GM19351 (cell line): Measurements from ENCODE around the gene VPS72.

Source experiments
- ATAC-seq: cut with Tn5 transposase; IDR thresholded peaks from one replicate; pipeline ENCODE4 v1.9.1; 2021; ENCODE audit warnings: mild to moderate bottlenecking, moderate library complexity; ENCODE audit not compliant: unreplicated experiment

Gene VPS72

GRCh38 chr1:151146072-151146411 is 44.0 kb downstream of the VPS72 start:
- ATAC-seq: peak; percentile 19

GRCh38 chr1:151145304-151146071 is 44.5 kb downstream of the VPS72 start:
- ATAC-seq: no peak

DNA sequence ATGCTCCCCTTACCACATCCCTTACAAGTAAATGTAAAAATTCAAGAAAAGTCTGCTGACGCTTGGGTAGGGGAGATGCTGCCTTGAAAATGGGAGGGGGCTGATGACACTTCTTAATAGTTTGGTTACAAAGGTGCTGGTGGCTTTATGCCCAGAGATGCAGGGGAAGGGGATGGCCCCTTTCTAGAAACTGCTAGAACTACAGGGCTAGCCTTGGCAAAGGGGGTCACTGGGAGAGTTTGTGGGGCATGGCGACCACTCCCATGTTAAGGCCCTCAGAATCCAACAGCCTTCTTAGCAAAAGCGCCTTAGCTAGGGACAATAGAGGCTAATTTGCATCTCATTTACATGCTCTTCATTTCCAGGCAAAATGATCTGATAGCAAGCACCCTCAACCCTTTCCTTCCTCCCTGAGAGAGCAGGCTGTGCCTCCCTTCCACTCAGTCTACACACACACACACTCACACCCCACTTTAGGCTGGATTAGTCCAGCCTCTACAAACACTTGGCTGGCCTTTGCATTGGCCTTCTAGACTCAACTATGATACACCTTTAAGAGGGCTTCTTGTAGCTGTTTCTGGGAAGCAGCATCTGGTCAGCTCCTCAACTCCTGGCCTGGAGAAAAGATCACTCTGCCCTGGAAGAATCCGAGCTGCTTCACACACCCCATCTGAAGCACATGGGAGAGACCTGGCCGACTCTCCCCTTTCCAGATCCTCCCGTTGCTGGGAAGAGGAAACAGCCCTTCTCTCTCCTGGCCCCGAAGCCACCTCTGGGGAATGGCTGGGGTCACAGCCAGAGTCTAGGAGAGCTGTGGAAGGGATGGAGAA is 45.3 kb downstream of the VPS72 start:
- no peak for ATAC-seq

GRCh38 chr1:151143986-151144385 is 46.0 kb downstream of the VPS72 start:
- ATAC-seq: no peak

- ATAC-seq: no peak
Observed at GRCh38 chr1:151143057-151143435, 47.0 kb downstream of the VPS72 start.

- no peak for ATAC-seq
Observed at GRCh38 chr1:151142411-151143056, 47.5 kb downstream of the VPS72 start.

DNA sequence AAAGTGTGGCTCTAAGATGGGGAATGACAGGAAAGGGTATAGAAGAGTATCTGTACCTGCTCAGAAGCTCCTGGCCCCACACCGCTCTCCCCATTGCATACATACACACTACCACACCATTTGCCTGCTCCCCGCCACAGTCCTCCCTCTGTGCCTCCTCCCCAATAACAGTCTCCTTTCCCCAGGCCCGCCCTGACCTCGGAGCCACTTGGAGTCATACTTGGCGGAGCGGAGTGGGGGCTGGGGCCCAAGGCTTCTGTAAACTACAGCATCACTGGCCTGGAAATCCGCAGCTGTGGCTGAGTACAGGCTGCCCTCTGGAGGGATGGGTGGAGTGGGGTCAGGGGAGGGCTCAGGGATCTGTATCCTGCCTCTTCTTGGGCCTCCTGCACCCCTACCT is 52.2 kb downstream of the VPS72 start:
- ATAC-seq: no peak

- no peak for ATAC-seq
Observed at GRCh38 chr1:151135433-151136385, 54.3 kb downstream of the VPS72 start.

GRCh38 chr1:151134991-151135390 is 55.0 kb downstream of the VPS72 start:
- no peak for ATAC-seq

GRCh38 chr1:151134396-151134795 is 55.6 kb downstream of the VPS72 start:
- no peak for ATAC-seq

DNA sequence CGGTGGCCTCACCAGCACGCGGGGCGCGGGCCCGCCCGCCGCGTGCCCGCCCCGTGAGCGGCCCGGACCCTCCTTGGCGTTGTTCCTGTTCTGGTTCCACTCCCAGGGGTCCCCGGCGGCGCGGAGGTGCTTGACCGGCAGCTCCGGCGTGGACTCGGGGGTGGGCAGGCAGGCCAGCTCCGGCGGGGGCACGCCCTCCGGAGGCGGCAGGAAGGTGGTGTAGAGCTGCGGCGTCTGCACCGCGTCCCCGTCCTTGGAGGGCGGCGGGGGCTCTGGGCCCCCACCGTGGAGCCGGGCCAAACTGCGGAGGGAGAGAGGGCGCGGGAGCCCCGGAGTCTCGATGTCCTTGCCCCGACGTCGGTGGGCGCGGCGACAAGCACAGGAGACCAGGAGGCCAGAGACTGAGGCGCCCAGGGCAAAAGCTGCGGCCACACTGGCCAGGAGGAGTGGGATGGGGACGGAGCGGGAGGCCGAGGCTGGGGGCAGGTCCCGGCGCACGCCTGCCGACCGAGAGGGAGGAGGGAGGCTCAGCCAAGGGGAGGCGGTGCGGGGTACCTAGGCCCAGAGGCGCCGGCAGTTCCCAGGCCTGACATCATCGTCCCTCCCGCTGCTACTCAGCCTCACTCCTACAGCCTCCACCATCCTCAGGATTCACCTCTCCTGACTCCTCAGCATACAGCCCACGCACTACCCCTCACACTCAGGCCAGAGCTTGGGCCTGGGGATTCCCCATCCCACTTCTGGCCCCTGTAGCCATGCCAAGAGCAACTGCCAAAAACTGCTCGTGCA is 56.8 kb downstream of the VPS72 start:
- ATAC-seq: no peak

DNA sequence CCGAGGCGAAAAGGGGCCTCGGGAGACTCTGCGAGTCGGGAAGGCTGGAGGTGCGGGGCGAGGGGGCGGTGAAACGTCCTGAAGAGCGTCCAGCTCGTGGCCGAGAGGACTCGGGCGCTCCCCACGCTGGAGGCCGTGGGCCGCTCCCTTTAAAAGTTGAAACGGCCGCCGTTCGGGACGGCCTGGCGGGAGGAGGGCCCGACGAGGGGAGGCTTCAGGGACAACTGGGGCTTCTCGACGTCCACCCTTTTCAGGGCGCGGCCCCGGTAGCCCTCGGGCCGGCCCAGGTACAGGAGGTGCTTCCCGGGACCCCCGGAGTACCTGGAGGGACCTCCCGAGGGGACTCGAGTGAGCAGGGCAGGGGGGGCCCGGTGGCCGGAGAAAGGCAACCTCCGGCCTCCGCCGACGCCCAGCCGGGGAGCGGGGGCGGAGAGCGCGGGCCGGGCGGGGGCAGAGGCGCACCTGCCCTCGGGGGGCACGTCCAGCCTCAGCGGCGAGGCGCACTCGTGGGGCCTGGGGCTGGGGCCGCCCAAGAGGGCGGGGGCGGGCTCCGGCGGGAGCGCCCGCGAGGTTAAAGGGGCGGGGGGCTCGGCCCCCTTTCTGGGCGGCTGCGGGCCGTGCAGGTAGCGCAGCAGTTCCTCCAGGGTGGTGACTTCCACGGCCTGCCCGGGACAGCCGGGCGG is 57.5 kb downstream of the VPS72 start:
- ATAC-seq: no peak

DNA sequence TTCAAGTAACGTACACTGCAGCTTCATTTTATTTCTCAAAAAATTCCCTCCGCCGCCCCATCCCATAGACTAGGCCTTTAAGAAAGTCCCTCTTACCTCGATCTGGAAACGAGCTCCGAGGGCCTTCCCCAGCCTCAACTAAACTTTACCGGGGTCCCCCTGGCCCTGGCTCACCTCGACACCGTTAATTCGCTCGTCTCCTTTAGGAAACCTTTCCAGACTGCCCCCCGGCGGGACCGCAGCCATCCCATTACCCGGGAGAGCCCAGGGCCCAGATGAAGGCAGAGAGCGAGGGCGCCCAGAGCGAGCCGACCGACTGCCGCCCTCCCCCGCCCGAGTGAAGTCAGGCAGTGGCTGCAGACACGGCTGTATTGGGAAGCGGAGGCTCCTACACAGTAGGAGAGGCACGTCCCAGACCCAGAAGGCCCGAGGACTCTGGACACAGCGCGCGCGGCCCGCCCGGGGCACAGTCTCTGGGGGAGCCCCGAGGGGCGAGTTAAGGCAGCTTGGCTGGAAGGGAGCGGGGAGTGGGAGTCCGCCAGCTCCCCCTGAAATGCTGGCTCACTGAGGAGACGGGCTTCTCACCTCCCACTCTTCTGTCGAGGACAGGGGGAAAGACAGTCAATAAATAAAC is 58.2 kb downstream of the VPS72 start:
- ATAC-seq: no peak

DNA sequence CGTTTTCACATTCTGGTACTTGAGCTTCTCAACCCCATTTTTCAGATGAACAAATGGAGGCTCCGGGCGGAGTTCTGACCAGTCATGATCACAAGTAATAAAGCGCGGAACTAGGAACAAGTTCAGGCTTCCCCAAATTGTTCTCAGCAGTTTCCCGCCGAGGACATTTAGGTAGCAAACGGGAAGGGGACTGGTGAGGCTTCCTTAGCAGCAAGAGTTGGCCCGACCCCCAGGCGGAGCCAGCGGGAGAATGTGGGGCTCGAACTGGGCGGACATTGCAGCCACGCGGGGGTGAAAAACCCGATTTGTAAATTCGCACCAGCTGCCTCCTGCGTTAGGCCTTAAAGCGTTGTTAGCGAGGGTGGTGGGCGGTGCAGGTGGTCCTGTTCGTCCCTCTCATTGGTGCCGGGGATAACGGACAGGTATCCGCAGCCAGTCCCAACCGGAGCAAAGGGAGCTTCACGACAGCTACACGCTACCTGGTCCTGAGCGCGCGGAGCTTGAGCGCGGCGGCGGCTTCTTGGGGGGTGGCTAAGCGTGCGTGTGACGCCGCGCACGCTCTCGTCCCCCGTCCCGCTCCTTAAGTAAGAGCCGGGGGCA is 58.9 kb downstream of the VPS72 start:
- no peak for ATAC-seq

GRCh38 chr1:151128800-151129199 is 61.2 kb downstream of the VPS72 start:
- no peak for ATAC-seq
